Peyer's patch (tissue), 4 donors: ENCODE results near the gene TMEM109.

Experiments used
- CTCF ChIP-seq, 6 experiments: fragments of 450-650 bp in 4 of 6; fragments of 200-600 bp in 2 of 6; sonication (generic) in 1 of 6; IDR thresholded peaks; one replicate each; pipeline ENCODE4 v1.5.1; 2017 to 2019; ENCODE audit warnings: antibody characterized with exemption in 6 of 6, mild to moderate bottlenecking in 3 of 6, moderate library complexity in 1 of 6
- POLR2A ChIP-seq, 2 donors: fragments of 450-650 bp; IDR thresholded peaks; one replicate each; pipeline ENCODE4 v1.5.1; 2017; ENCODE audit warnings: antibody characterized with exemption in 2 of 2, mild to moderate bottlenecking in 2 of 2, moderate library complexity in 2 of 2

- TF ChIP-seq POLR2A (IDR thresholded peaks at IDR 0.05) (no peak), CTCF (IDR thresholded peaks at IDR 0.05) (no peak)
Measured at GRCh38 chr11:60927061-60927592, 13.2 kb downstream of the TMEM109 start.
